SK-N-MC (cell line): Measurements from ENCODE around the gene CNFN.

Experiments used
- EZH2 ChIP-seq: fragments of 200-600 bp; sonication (generic); IDR thresholded peaks from one replicate; pipeline ENCODE4 v1.6.1; 2017; ENCODE audit warnings: antibody characterized with exemption
- FOXP2 ChIP-seq: optimal IDR thresholded peaks from 2 replicates; pipeline ENCODE3; 2011; ENCODE audit warnings: mild to moderate bottlenecking, moderate library complexity; ENCODE audit not compliant: insufficient read depth; ENCODE audit errors: extremely low read length, control extremely low read depth

GRCh38 chr19:42370068-42370520 is 20.0 kb downstream of the CNFN start:
- TF ChIP-seq FOXP2 = no peak
- TF ChIP-seq EZH2 = no peak
